ENCODE data around the gene PCSK5. TPM values are rescaled to one million over a fixed set of nuclear protein-coding genes. Genes with fewer than 3 reads are reported as not detected.

PCSK5 gene
- total and polyA plus RNA-seq, 2 donors (not counting 3 experiments of a cell fraction or from before 2014, with no cell fraction given): 2.6 to 4.8 TPM

- ChIA-PET POLR2A (no interaction called here), CTCF (interaction anchor here (0.8 kb wide), 1 partner anchor 199 kb away, joined by 4 read pairs; no protein-coding TSS in a partner anchor)
- no peak overlapping the region for H3K27ac ChIP-seq (ENCODE audit: insufficient read depth, low read depth, low read length)
- H3K27me3 ChIP-seq (ENCODE audit: control insufficient read depth in 2 of 2, insufficient read depth in 2 of 2, low read length in 2 of 2): no peaks in the 10 kb centered on the region
- H3K79me2 ChIP-seq (ENCODE audit: control insufficient read depth, insufficient read depth, low read length): no peaks in the 10 kb centered on the region
- H3K4me1 ChIP-seq (ENCODE audit: control insufficient read depth, extremely low read depth, insufficient read depth, low read length): no peaks in the 10 kb centered on the region
- no peaks in the 10 kb centered on the region for H3K9me3 ChIP-seq (replicated peaks; ENCODE audit: control insufficient read depth, insufficient read depth, low read length)
- TF ChIP-seq FOS (IDR thresholded peaks at IDR 0.05; ENCODE audit: borderline replicate concordance, insufficient read depth, low read length): no peak
- TF ChIP-seq POLR2AphosphoS5 (IDR thresholded peaks at IDR 0.05; ENCODE audit: insufficient read depth, low read depth, low read length): no peak
- no peak for TF ChIP-seq MAX (IDR thresholded peaks at IDR 0.05; ENCODE audit: insufficient read depth, insufficient read length)
- no peak for TF ChIP-seq MYC (IDR thresholded peaks at IDR 0.05; ENCODE audit: low read depth, low read length)
- no peak for TF ChIP-seq CTCF (IDR thresholded peaks at IDR 0.05; ENCODE audit: extremely low read depth in 1 of 2, insufficient read depth in 1 of 2, low read depth in 1 of 2, low read length in 2 of 2)
- no peak for TF ChIP-seq GATA2 (IDR thresholded peaks at IDR 0.05; ENCODE audit: insufficient read depth, insufficient read length, low read depth, low read length)
- no peak for TF ChIP-seq POLR2A (IDR thresholded peaks at IDR 0.05; ENCODE audit: low read depth, low read length)
- no peak for TF ChIP-seq JUN (IDR thresholded peaks at IDR 0.05; ENCODE audit: borderline replicate concordance, insufficient read depth, insufficient read length, low read depth)
- TF ChIP-seq EZH2 (IDR thresholded peaks at IDR 0.05; ENCODE audit: borderline replicate concordance, low read depth, low read length, severe bottlenecking): no peak
- H3K4me3 ChIP-seq (replicated peaks in 1 of 3; ENCODE audit: insufficient read depth in 1 of 3, low read depth in 1 of 3, low read length in 3 of 3): no peak overlapping the region
- H3K36me3 ChIP-seq (ENCODE audit: control insufficient read depth in 2 of 2, extremely low read depth in 1 of 2, insufficient read depth in 2 of 2, low read length in 2 of 2): no peaks in the 10 kb centered on the region
- intact Hi-C loops (cut with micrococcal nuclease) (no loop called here), dilution Hi-C loops (cut with MboI; ENCODE audit: extremely low pct_ligation_motif_present, low sequenced_read_pairs) (no loop called here)
- no peak for FAIRE-seq
- no peak overlapping the region for H3K9ac ChIP-seq (replicated peaks; ENCODE audit: extremely low read depth, insufficient read depth, low read length)
- DNase-seq (ENCODE audit: low read depth, low spot score): no peak
- no peaks in the 10 kb centered on the region for H3K9me1 ChIP-seq (replicated peaks; ENCODE audit: control insufficient read depth, extremely low read depth, insufficient read depth, low read length)
- no peak overlapping the region for H3K4me2 ChIP-seq (ENCODE audit: insufficient read depth, low read length)
- no TSS peak for BruUV-seq (replicated peaks)
- no peak overlapping the region for H2AFZ ChIP-seq (ENCODE audit: low read depth, low read length)
- no peaks in the 10 kb centered on the region for H4K20me1 ChIP-seq (replicated peaks; ENCODE audit: control insufficient read depth, extremely low read depth, insufficient read depth, low read length)
These were observed 213.2 kb downstream of the PCSK5 start for GRCh38 chr9:76103531-76104315.
